Myocyte (in vitro differentiated cells): ENCODE data around the gene ZNF804A. TPM values are rescaled to one million over a fixed set of nuclear protein-coding genes. Genes with fewer than 3 reads are reported as not detected.
A peak's percentile ranks its signal among the peaks of the same experiment; 100 is the strongest.
"Not testable (repeated sequence)": the region's sequence is repeated elsewhere in the genome, so short reads cannot be mapped to it uniquely, and the experiment has no call there.

ENCODE experiments used
- DNase-seq: peaks from one replicate; pipeline ENCODE4 v3.0.0-alpha.2; 2012; ENCODE audit warnings: low read depth
- total RNA-seq: library from RNA; depleted of rRNA; stranded (reverse); fragments of >200 nt; gene quantifications from 2 replicates; pipeline ENCODE4 v1.2.3, GENCODE V29; 2014

ZNF804A gene
- total RNA-seq, 1 donor from 2014 or later: 0.05 TPM

DNA sequence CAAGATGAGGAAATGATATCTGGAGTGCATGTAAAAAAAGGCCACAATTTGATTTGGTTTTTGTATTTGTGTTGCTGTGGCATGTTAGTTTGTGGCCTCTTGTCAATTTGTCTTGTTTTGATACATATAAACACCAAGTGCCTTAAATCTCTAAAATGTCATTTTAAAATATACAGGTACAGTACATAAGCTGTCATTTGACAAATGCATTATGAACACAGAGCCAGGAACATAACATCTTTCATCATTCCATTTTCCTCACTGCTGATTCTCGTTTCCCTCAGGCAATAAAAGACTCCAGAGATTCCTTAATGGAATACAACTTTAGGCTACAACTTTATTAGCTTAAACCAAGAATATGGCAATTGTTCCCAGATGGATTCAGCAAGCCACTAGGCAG lies 217.5 kb downstream of the ZNF804A start:
- no peak for DNase-seq

DNA sequence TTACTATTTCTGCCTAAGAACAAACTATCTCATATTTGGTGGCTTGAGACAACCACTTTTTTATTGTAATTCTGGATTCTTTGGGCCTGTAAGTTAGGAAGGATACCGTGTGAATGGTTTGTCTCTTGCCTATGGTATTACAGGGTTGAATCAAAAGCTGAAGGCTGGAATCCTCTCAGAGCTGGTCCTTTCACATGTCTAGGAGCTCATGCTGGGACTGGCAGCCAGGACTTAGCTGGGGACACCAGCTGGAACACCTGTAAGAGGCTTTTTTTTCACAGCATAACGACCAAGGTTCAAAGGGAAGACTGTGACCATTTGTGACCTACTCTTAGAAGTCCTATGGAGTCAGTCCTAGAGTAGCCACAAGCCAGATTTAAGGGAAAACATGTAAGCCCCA lies 226.3 kb downstream of the ZNF804A start:
- DNase-seq: no peak

DNA sequence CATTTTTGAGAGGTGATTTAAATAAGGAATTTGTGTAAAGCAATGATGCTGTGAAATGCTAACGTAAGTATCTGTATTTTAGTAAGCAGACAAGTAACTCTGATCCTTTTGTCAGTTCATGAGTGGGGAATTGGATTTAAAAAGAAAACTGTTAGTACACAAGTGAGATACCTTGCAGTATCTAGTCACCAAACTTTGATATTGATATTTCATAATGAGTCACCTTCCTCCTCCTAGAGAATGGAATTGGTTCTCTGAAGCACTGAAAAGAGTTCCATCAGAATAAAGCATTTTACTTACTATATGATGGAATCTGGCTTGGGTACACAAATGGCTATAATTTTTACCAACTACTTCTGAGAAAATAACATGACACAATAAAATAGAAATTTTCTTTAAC lies 232.2 kb downstream of the ZNF804A start:
- DNase-seq: no peak

DNA sequence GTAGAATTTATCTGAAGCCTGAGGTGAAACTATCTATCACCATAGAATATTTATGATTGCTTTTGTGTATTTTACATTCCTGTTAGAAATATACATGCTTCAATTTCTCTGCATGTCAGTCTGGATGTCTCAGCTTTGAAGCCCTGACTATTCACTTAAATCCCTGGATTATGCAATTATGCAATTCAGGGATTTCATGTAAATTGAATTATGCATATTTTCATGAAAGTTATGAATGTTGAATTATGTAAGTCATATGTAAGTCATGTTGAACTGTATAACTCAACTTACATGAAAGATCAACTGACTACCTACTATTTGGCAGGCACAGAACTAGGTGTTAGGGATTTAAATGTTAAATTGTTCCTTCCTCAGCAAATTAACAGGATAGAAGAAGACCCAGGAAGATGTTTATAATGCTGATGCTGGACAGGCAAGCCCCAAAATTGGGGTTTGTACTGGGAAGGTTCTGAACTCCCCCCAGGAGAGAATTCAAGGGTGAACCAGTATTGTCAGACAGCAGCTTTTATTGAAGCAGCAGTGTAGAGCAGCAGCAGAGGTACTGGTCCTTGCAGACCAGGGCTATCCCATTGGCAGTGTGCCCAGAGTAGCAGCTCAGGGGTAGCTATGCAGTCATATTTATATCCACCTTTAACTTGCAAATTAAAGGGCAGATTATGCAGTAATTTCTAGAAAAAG lies 236.5 kb downstream of the ZNF804A start:
- no peak for DNase-seq

DNA sequence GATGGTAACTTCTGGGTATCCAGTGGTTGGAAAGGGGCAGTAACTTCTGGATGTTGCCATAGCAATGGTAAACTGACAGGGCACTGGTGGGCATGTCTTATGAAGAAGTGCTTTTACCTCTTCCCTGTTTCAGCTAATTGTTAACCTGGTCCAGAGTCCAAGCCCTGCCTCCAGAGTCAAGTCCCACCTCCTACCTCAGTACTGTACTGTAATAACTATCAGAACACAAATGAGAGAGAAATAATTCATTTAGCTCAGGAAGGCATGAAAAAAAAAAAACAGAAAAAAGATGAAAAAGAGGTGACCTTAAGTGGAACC lies 237.0 kb downstream of the ZNF804A start:
- DNase-seq: no peak

DNA sequence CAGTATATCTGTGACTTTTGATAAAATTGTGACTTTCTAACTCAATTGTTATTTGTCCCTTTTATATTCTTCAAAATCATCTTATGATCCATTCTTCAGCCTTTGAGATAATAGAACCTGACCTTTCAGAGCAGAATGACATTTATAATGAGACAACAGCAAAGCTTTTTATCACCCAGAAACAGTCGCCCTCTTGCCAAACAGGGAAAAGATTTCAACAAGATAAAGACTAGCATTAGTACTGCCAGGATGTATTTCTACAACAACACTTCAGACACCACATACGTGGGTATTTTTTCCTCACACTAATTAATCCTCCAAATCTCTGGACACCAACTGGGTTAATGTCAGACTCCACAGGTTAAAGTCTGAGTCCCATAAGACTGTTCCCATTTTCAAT lies 249.0 kb downstream of the ZNF804A start:
- DNase-seq: no peak

DNA sequence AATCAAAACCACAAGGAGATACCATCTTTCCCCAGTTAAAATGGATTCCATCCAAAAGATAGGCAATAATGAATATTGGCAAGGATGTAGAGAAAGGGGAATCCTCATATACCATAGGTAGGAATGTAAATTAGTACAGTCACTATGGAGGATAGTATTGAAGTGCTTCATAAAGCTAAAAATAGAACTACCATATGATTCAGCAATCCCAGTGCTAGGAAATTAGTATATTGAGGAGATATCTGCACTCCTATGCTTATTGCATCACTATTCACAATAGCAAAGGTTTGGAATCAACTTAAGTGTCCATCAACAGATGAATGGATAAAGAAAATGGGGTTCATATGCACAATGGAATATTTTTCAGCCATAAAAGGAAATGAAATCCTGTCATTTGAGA lies 251.2 kb downstream of the ZNF804A start:
- no peak for DNase-seq

DNA sequence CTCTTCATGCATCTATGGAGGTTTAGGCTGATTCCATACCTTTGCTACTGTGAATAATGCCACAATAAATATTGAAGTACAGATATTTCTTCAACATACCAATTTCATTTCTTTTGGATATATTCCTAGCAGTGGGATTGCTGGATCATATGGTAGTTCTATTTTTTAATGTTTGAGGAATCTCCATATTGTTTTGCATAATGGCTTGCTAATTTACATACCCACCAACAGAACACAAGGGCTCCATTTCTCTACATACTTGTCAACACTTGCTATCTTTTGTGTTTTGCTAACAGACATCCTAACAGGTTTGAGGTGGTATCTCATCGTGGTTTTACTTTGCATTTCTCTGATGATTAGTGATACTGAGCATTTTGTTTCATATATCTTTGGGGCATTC lies 253.2 kb downstream of the ZNF804A start:
- DNase-seq: no peak

DNA sequence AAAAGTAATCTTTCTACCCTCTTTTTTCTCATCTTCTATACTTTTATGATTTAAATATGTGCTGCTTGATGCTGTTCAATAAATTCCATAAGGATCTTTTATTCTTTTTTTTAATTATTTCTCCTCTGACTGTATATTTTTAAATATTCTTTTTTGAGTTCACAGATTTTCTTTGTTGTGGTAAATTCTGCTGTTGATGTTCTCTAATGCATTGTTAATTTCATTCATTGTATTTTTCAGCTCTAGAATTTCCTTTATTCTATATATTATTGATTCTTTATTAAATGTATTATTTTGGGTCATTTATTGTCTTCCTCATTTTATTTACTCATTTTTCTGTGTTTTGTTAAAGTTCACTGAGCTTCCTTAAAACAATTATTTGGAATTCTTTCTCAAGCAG lies 260.9 kb downstream of the ZNF804A start:
- DNase-seq: no peak

DNA sequence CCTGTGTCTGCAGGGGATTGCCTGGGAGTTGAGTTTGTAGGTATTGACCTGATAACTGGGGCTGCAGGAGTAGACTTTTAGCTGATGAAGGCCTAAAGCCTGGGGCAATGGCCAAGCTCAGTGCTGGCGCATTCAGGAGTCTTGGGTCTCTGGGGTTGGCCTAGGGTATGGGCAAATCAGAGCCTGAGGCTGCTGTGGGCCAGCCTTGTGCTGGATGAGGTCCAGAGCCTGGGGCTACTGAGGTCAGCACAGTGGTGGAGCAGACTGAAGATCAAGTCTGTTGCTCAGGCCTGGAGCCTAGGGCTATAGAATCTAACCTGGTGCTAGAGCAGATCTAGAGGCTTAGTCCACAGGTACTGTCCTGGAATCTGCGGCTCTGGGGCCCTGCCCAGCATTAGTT lies 262.4 kb downstream of the ZNF804A start:
- DNase-seq: no peak

DNA sequence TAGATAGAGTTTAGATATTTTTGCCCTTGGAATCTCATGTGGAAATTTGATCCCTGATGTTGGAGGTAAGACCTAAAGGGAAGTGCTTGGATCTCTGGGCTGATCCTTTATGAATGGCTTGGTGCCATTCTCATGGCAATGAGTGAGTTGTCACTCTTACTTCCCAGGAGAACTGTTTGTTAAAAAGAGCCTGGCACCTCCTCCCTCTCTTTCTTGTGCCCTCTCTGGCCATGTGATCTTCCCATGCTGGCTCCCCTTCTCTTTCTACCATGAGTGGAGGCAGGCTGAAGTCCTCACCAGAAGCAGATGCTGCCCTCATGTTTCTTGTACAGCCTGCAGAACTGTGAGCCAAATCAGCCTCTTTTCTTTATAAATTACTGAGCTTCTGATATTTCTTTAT lies 276.9 kb downstream of the ZNF804A start:
- DNase-seq: no peak

DNA sequence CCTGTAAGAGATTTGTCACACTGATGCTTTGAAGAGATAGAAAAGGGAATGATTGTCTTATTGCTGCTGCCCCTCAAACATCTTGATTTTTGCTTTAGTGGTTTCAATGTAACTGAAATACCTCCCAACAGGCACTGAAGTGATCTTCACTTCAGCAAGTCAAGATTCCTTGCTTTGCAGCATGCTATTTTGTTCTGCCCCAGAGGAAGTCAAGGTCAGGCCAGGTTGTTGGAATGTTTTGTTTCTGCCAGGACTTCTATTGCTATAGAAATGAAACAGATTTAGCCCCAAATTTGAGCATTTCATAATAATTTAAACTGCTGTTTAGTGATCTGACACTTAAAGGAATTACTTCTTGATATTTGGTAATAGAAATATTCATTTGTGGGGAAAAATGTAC lies 277.6 kb downstream of the ZNF804A start:
- no peak for DNase-seq

DNA sequence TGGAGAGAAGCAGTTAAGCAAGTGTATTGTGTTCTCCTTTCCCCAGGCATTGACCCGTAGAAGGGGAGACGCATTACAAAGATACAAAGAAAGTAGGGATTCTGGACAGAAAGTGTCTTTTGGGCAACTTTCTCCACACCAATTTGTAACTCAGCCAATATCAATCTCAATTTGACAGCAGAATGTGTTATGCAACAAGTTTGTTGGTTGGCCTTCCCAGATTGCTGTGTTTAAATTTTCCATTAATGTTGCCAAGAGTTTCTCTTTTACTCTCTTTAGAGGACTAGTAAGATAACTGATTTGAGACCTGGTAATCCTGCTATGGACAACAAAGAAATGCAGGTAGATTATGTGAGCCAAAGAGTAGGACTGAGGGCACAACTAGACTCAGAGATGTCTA lies 279.6 kb downstream of the ZNF804A start:
- DNase-seq: no peak

DNA sequence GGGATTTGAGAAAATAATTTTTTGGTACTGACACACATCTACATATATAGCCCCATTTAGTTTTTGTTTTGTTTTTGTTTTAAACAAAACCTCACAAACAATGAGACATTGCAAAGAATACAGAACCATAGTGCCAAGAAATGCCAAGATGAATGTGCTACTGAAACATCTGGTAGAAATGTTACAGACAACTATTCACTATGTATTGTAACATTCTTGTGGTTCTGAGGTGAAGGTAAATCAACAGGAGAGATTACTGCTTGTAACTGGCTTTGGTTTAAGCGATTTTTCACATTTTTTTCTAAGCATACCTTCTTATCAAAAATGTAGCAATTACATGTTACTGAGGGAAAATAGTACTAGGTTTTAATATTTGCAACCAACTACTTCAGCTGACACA lies 281.3 kb downstream of the ZNF804A start:
- DNase-seq: no peak

DNA sequence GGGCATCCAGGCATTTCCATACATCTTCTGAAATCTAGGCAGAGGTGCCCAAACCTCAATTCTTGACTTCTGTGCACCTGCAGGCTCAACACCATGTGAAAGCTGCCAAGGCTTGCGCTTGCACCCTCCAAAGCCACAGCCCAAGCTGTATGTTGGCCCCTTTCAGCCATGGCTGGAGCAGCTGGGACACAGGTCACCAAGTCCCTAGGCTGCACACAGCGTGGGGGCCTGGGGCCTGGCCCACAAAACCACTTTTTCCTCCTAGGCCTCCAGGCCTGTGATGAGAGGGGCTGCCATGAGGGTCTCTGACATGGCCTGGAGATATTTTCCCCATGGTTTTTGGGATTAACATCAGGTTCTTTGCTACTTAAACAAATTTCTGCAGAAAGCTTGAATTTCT lies 288.3 kb downstream of the ZNF804A start:
- not testable (repeated sequence) for DNase-seq

DNA sequence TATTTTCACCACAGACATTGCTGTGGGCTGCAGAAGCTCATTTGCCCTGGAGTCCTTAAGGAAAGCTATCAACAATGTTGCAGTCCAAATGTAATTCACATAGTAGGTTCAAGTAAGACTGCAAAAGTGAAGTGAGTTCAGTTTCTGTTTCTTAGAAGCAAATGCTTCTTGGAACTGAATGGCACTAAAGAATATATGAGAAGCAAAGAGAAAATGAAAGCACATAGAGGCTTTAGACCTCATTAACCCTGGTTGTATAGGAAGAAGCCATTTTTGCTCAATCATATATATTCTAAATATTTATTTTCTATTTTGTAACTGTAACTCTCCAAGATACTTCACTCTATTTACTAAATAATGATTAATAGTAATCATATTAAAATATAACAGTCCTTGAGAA lies 292.0 kb downstream of the ZNF804A start:
- no peak for DNase-seq

DNA sequence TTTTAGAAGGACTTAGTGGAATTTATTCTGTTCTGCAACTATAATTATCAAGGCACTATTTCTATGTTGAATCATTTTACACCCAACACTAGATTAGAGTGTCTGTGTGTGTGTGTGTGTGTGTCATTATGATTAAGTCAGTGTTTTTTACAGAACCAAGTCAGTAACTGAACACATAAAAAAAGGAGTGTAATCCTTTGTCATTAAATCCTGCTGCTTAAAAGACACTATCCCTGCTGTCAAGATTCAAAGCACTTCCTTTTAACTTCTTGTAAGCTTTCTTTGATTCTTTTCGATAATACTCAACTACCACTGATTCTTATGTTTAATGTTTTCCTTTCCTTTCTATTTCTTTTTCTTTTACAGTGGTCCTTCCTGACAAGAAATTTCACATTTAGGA lies 306.7 kb downstream of the ZNF804A start:
- DNase-seq: no peak

DNA sequence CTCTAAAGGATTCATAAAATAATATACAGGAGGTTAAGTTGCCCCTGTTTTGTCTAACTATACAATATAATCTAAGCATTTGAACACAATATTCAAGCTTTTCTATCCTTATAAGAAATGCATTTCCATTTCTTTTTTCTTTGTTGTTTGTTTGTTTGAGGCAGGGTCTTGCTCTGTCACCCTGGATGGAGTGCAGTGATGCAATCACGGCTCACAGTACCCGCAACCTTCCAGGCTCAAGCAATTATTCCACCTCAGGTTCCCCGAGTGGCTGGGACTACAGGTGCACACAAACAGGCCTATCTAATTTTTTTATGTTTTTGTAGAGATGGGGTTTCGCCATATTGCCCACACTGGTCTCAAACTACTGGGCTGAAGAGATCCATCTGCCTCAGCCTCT lies 307.8 kb downstream of the ZNF804A start:
- DNase-seq: no peak

DNA sequence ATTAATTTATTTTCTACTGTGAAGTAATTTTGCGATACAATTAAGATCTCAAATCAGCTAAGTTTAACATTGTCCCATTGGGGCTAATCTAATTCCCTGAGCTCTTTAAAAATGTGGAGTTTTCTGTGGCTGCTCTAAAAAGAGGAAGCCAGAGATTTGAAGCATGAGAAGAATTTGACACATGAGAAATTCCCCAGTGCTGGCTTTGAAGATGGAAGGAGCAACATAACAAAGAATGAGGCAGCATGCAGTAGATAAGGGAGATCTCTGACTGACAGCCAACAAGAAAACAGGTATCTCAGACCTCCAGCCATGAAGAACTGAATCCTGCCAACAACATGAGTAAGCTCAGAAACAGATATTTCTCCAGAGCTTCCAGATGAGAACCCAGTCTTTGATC lies 308.4 kb downstream of the ZNF804A start:
- DNase-seq: no peak

DNA sequence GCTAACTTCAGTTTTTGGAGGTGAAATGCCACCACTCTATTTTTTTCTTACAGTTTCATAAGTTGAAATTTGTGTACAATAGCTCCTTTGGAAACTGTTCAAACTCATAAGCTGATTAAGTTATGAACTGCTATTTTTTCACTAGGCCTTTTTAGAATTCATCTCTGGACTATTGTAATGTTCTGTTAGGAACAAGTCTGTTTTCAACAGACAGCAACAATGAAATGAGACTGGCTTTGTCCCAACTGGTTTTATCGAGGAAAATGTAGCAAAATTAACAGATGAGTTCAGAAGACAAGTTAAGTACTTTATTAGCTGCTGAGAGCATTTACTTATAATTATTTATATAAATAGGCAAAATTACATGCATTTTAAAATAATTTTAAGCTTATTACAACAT lies 310.6 kb downstream of the ZNF804A start:
- DNase-seq: no peak

DNA sequence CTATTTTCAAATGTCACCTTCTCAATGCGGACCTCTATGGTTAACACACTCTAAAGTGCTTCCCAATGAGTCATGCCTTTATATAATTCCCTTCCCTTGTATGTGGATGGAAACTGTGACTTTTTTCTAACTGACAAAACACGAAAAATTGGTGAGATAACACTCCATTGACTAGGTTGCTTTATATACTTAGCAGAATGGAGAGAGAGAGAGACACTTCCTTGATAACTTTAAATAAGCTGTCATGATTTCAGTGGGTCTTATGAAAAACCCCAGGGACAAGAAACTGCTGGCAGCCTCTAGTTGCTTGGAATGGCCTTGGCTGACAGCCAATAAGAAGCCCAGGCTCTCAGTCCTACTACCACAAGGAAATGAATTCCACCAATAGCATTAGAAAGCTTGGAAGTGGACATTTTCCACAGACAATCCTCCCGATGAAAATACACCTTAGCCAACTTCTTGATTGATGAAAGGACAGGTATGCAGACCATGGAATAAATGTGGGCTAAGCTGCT lies 322.2 kb downstream of the ZNF804A start:
- peak; percentile 14 for DNase-seq

DNA sequence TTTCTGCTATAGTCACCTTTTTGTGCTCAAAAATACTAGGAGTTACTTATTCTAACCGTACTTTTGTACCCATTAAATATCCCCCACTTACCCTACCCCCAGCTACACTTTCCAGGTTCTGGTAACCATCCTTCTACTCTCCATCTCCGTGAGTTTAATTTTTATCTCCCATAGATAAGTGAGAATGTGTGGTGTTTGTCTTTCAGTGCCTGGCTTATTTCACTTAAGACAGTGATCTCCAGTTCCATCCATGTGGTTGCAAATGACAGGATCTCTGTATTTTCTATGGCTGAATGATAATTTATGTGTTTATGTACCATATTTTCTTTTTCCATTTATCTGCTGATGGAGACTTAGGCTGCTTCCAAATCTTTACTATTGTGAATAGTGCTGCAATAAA lies 323.3 kb downstream of the ZNF804A start:
- DNase-seq: no peak

DNA sequence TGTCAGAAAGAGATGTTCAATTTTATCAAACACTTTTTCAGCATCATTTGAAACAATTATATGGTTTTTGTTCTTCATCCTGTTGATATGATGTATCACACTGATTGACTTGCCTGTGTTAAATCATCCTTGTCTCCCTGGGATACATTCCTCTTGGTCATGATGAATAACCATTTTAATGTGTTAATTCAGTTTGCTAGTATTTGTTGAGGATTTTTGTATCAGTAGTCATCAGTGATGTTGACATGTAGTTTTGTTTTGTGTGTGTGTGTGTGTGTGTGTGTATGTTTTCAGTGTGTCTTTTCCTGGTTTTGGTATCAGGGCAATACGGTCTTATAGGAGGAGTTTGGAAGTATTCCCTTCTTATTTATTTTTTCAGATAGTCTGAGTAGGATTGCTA lies 325.4 kb downstream of the ZNF804A start:
- no peak for DNase-seq

DNA sequence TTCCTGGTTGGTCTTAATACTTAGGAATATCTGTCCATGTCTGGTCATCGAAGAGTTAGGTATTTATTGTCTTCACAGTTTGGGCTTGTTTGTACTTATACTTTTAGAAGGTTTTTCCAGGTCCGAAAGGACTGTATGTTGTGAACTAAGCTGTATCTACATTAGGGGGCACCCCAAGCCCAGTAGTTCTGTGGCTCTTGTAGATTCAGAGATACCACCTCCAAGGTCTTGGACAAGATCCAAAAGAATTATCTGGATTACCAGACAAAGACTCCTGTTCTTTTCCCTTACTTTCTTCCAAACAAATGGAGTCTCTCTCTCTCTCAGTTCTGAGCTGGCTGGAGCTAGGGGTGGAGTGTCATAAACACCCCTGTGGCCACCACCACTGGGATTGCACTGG lies 328.7 kb downstream of the ZNF804A start:
- no peak for DNase-seq
